ENCODE results near the gene HCST.
A peak's percentile ranks its signal among the peaks of the same experiment; 100 is the strongest.

Gene HCST, protein sequence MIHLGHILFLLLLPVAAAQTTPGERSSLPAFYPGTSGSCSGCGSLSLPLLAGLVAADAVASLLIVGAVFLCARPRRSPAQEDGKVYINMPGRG

GRCh38 chr19:35901854-35902661 is at the start of gene HCST:
HCST (plus strand) TSS chr19:35902529; CDS start chr19:35902594, 65 bp downstream.
- peak; percentile 70 for DNase-seq (ENCODE audit: low read depth)
- no peak for TF ChIP-seq CTCF (IDR thresholded peaks at IDR 0.05; ENCODE audit: insufficient read depth, low read depth, low read length, missing control alignments)
- peak within 1 kb of the TSS; percentile 99 for H3K4me3 ChIP-seq (ENCODE audit: low read depth, low read length)

- no peak for TF ChIP-seq CTCF (IDR thresholded peaks at IDR 0.05; ENCODE audit: insufficient read depth, low read depth, low read length, missing control alignments)
- no peak for DNase-seq (ENCODE audit: low read depth)
- H3K4me3 ChIP-seq (ENCODE audit: low read depth, low read length) = no peak overlapping the region
These were observed 49.1 kb upstream of the HCST start for GRCh38 chr19:35853038-35853756.

DNA sequence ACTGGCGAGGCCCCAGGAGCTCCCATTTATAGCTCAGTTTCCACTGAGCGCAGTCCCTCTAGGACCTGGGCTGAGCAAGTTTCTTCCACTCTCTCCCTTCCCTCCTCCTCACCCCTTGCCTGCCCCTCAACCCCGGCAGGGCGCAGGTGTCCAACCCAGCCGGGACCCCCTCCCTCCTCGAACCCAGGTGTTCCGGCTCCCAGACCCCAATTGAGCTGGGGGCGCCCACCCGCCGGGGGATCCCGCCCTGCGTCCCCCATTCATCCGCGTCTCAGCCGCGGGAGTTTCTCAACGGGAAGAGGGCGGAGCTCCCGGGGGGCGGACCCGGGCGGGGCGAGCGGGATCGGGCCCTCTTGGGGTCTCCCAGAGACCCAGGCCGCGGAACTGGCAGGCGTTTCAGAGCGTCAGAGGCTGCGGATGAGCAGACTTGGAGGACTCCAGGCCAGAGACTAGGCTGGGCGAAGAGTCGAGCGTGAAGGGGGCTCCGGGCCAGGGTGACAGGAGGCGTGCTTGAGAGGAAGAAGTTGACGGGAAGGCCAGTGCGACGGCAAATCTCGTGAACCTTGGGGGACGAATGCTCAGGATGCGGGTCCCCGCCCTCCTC is 45.7 kb upstream of the HCST start, which contains the start of gene KIRREL2:
Gene KIRREL2, plus strand, starts transcription at position 366 of the 604 bp plus-strand sequence. Its CDS starts 209 bp downstream, at position 575.
- TF ChIP-seq CTCF (IDR thresholded peaks at IDR 0.05; ENCODE audit: insufficient read depth, low read depth, low read length, missing control alignments) = no peak
- H3K4me3 ChIP-seq (ENCODE audit: low read depth, low read length) = peak within 1 kb of the TSS; percentile 47
- DNase-seq (ENCODE audit: low read depth) = no peak

DNA sequence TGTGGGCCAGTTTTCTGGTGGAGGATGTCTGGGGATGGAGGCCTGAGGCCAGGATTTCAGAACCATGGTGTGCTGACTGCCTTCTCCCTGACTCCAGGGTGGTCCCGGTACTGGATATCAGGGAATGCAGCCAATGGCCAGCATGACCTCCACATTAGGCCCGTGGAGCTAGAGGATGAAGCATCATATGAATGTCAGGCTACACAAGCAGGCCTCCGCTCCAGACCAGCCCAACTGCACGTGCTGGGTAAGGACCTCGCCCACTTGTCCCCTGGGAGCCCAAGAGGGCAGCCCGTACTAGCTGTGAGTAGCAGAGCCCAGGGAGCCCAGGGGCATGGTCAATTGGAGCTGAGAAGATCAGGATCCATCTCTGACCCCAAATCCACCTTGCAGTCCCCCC is 44.0 kb upstream of the HCST start:
- no peak for DNase-seq (ENCODE audit: low read depth)
- H3K4me3 ChIP-seq (ENCODE audit: low read depth, low read length) = no peak overlapping the region
- TF ChIP-seq CTCF (IDR thresholded peaks at IDR 0.05; ENCODE audit: insufficient read depth, low read depth, low read length, missing control alignments) = no peak

DNA sequence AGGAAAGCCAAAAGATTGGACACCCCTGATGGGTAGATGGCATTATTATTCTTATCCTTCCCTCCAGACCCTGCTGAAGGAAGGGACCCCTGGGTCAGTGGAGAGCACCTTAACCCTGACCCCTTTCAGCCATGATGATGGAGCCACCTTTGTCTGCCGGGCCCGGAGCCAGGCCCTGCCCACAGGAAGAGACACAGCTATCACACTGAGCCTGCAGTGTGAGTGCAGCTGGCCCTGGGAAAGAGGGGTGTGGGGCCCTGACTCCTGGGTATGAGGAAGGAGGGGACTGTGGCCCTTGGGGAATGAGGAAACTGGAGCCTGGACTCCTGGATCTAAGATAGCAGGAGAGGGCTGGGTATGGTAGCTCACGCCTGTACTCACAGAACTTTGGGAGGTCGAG is 42.9 kb upstream of the HCST start:
- H3K4me3 ChIP-seq (ENCODE audit: low read depth, low read length) = no peak overlapping the region
- DNase-seq (ENCODE audit: low read depth) = no peak
- TF ChIP-seq CTCF (IDR thresholded peaks at IDR 0.05; ENCODE audit: insufficient read depth, low read depth, low read length, missing control alignments) = no peak

DNA sequence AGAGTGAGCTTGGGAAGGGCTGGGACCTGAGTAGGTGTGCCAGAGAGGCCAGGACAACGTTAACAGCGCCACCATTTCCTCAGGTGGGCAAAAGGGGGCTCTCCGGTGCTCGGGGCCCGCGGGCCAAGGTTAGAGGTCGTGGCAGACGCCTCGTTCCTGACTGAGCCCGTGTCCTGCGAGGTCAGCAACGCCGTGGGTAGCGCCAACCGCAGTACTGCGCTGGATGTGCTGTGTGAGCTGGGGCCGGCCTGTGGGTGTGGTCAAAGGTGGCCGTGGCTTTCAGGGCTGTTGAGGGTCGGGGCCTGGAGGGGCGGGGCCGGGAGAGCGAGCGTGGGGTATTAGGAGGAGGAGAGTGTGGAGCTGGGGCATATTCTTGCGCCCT is 41.9 kb upstream of the HCST start:
- DNase-seq (ENCODE audit: low read depth) = no peak
- no peak overlapping the region for H3K4me3 ChIP-seq (ENCODE audit: low read depth, low read length)
- no peak for TF ChIP-seq CTCF (IDR thresholded peaks at IDR 0.05; ENCODE audit: insufficient read depth, low read depth, low read length, missing control alignments)

Data from GM12865 (cell line).